A549 (cell line): Measurements from ENCODE around the gene ERN2.

ENCODE experiments used
- BHLHE40 ChIP-seq: IDR thresholded peaks from 2 replicates; pipeline ENCODE4 v1.6.1; 2012; ENCODE audit warnings: low read depth, low read length, inconsistent platforms
- EP300 ChIP-seq, 2 experiments: fragments of >200 bp; sonication (Bioruptor Twin); formaldehyde crosslinking; IDR thresholded peaks; 2 replicates in 1 of 2; 3 replicates in 1 of 2; pipeline ENCODE4 v1.6.1; 2016 to 2017
- KDM1A ChIP-seq: fragments of 200-600 bp; sonication (generic); IDR thresholded peaks from 2 replicates; pipeline ENCODE4 v1.6.1; 2016; ENCODE audit warnings: low read depth, mild to moderate bottlenecking
- NR3C1 ChIP-seq: fragments of >200 bp; sonication (Bioruptor Twin); formaldehyde crosslinking; IDR thresholded peaks from 3 replicates; pipeline ENCODE4 v1.6.1; 2017
- PHF8 ChIP-seq: fragments of 200-600 bp; sonication (generic); IDR thresholded peaks from 2 replicates; pipeline ENCODE4 v1.6.1; 2016; ENCODE audit warnings: low read depth, mild to moderate bottlenecking, antibody characterized with exemption, moderate library complexity, borderline replicate concordance
- POLR2A ChIP-seq: IDR thresholded peaks from 2 replicates; pipeline ENCODE4 v1.6.1; 2012; ENCODE audit warnings: mild to moderate bottlenecking, low read length
- RAD21 ChIP-seq, 2 experiments: fragments of >200 bp in 1 of 2; sonication (Bioruptor Twin) in 1 of 2; formaldehyde crosslinking in 1 of 2; IDR thresholded peaks in 1 of 2; conservative IDR thresholded peaks in 1 of 2; 2 replicates in 1 of 2; 3 replicates in 1 of 2; pipeline ENCODE4 v1.6.1; 2012 to 2018; ENCODE audit warnings: inconsistent platforms in 1 of 2
- RFX5 ChIP-seq: fragments of 450-650 bp; IDR thresholded peaks from 2 replicates; pipeline ENCODE4 v1.7.1; 2014; ENCODE audit warnings: antibody characterized with exemption, mild to moderate bottlenecking, moderate library complexity
- SMC3 ChIP-seq: fragments of >200 bp; sonication (Bioruptor Twin); formaldehyde crosslinking; IDR thresholded peaks from 3 replicates; pipeline ENCODE4 v1.6.1; 2018; ENCODE audit warnings: inconsistent platforms
- TF ChIP-seq, protein P1 (sequence below): fragments of >200 bp; sonication (Bioruptor Twin); formaldehyde crosslinking; IDR thresholded peaks from 3 replicates; pipeline ENCODE4 v1.5.1; 2016
- TF ChIP-seq, protein P2 (sequence below): IDR thresholded peaks from 2 replicates; pipeline ENCODE4 v1.6.1; 2012
- TF ChIP-seq, protein P3 (sequence below): fragments of 200-600 bp; sonication (generic); IDR thresholded peaks from 2 replicates; pipeline ENCODE4 v1.6.1; 2016; ENCODE audit warnings: antibody characterized with exemption, mild to moderate bottlenecking, moderate library complexity
- TF ChIP-seq, protein P4 (sequence below): fragments of 150-350 bp; IDR thresholded peaks from 2 replicates; pipeline ENCODE4 v1.6.1; 2014; ENCODE audit warnings: low read depth, mild to moderate bottlenecking, low read length
- TF ChIP-seq, protein P5 (sequence below): fragments of >200 bp; sonication (Bioruptor Twin); formaldehyde crosslinking; IDR thresholded peaks from 3 replicates; pipeline ENCODE4 v1.6.1; 2016

DNA sequence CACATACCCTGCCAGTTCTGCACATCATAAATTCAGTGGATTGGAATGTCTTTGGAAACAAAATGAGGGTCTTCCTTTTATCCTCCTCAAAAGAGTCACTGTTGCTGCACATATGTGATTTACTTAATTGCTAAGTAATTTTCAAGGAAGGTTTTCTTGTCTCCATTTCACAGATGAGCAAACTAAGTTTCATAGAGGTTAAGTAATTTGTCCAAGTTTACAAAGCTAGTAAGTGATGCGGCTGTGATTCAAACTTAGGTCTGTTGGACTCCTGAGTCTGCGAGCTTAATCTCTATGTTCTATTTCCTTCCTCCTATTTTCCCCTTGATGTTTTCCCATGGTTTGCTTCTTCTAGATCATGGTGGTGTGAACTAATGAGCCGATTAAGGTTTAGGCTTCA, 13.7 kb upstream of the ERN2 start:
- TF ChIP-seq, protein P1, sequence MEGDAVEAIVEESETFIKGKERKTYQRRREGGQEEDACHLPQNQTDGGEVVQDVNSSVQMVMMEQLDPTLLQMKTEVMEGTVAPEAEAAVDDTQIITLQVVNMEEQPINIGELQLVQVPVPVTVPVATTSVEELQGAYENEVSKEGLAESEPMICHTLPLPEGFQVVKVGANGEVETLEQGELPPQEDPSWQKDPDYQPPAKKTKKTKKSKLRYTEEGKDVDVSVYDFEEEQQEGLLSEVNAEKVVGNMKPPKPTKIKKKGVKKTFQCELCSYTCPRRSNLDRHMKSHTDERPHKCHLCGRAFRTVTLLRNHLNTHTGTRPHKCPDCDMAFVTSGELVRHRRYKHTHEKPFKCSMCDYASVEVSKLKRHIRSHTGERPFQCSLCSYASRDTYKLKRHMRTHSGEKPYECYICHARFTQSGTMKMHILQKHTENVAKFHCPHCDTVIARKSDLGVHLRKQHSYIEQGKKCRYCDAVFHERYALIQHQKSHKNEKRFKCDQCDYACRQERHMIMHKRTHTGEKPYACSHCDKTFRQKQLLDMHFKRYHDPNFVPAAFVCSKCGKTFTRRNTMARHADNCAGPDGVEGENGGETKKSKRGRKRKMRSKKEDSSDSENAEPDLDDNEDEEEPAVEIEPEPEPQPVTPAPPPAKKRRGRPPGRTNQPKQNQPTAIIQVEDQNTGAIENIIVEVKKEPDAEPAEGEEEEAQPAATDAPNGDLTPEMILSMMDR, result no peak
- TF ChIP-seq POLR2A (no peak), KDM1A (no peak), EP300 (IDR thresholded peaks at IDR 0.05) (no peak), PHF8 (no peak), RAD21 (conservative IDR thresholded peaks at IDR 0.05 in 1 of 2, IDR thresholded peaks at IDR 0.05 in 1 of 2) (no peak), SMC3 (no peak), RFX5 (no peak), NR3C1 (no peak), BHLHE40 (no peak)
- TF ChIP-seq, protein P2, sequence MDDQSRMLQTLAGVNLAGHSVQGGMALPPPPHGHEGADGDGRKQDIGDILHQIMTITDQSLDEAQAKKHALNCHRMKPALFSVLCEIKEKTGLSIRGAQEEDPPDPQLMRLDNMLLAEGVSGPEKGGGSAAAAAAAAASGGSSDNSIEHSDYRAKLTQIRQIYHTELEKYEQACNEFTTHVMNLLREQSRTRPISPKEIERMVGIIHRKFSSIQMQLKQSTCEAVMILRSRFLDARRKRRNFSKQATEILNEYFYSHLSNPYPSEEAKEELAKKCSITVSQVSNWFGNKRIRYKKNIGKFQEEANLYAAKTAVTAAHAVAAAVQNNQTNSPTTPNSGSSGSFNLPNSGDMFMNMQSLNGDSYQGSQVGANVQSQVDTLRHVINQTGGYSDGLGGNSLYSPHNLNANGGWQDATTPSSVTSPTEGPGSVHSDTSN, result no peak
- TF ChIP-seq, protein P3, sequence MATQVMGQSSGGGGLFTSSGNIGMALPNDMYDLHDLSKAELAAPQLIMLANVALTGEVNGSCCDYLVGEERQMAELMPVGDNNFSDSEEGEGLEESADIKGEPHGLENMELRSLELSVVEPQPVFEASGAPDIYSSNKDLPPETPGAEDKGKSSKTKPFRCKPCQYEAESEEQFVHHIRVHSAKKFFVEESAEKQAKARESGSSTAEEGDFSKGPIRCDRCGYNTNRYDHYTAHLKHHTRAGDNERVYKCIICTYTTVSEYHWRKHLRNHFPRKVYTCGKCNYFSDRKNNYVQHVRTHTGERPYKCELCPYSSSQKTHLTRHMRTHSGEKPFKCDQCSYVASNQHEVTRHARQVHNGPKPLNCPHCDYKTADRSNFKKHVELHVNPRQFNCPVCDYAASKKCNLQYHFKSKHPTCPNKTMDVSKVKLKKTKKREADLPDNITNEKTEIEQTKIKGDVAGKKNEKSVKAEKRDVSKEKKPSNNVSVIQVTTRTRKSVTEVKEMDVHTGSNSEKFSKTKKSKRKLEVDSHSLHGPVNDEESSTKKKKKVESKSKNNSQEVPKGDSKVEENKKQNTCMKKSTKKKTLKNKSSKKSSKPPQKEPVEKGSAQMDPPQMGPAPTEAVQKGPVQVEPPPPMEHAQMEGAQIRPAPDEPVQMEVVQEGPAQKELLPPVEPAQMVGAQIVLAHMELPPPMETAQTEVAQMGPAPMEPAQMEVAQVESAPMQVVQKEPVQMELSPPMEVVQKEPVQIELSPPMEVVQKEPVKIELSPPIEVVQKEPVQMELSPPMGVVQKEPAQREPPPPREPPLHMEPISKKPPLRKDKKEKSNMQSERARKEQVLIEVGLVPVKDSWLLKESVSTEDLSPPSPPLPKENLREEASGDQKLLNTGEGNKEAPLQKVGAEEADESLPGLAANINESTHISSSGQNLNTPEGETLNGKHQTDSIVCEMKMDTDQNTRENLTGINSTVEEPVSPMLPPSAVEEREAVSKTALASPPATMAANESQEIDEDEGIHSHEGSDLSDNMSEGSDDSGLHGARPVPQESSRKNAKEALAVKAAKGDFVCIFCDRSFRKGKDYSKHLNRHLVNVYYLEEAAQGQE, result no peak
- TF ChIP-seq, protein P4, sequence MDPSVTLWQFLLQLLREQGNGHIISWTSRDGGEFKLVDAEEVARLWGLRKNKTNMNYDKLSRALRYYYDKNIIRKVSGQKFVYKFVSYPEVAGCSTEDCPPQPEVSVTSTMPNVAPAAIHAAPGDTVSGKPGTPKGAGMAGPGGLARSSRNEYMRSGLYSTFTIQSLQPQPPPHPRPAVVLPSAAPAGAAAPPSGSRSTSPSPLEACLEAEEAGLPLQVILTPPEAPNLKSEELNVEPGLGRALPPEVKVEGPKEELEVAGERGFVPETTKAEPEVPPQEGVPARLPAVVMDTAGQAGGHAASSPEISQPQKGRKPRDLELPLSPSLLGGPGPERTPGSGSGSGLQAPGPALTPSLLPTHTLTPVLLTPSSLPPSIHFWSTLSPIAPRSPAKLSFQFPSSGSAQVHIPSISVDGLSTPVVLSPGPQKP, result no peak
- TF ChIP-seq, protein P5, sequence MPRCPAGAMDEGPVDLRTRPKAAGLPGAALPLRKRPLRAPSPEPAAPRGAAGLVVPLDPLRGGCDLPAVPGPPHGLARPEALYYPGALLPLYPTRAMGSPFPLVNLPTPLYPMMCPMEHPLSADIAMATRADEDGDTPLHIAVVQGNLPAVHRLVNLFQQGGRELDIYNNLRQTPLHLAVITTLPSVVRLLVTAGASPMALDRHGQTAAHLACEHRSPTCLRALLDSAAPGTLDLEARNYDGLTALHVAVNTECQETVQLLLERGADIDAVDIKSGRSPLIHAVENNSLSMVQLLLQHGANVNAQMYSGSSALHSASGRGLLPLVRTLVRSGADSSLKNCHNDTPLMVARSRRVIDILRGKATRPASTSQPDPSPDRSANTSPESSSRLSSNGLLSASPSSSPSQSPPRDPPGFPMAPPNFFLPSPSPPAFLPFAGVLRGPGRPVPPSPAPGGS, result no peak
